Esophagus muscularis mucosa (tissue), 4 donors: Measurements from ENCODE around the gene EIF3F. TPM values are rescaled to one million over a fixed set of nuclear protein-coding genes. Genes with fewer than 3 reads are reported as not detected.

Source experiments
- DNase-seq: peaks from one replicate; pipeline ENCODE4 v3.0.0-alpha.2; 2017; ENCODE audit errors: extremely low spot score
- H3K27ac ChIP-seq, 4 donors: fragments of 200-600 bp; sonication (generic); replicated peaks in 1 of 4; 1 replicate in 3 of 4; 2 replicates in 1 of 4; pipeline ENCODE4 v1.5.1; 2016 to 2019; ENCODE audit warnings: mild to moderate bottlenecking in 1 of 4
- H3K27me3 ChIP-seq, 4 donors: fragments of 200-600 bp; sonication (generic); one replicate each; pipeline versions ENCODE4 v1.5.1 to v1.6.0; 2016 to 2019
- H3K36me3 ChIP-seq, 4 donors: fragments of 200-600 bp; sonication (generic); one replicate each; pipeline ENCODE4 v1.5.1; 2016 to 2019
- H3K4me1 ChIP-seq, 4 donors: fragments of 200-600 bp; sonication (generic); one replicate each; pipeline ENCODE4 v1.5.1; 2016 to 2019
- H3K4me3 ChIP-seq, 4 donors: fragments of 200-600 bp; sonication (generic); 1 replicate in 2 of 4; 2 replicates in 2 of 4; pipeline ENCODE4 v1.5.1; 2016 to 2019; ENCODE audit warnings: mild to moderate bottlenecking in 4 of 4, moderate library complexity in 1 of 4
- H3K9me3 ChIP-seq, 4 donors: fragments of 200-600 bp; sonication (generic); 1 replicate in 3 of 4; 2 replicates in 1 of 4; pipeline ENCODE4 v1.5.1; 2016 to 2019
- EP300 ChIP-seq: sonication (generic); formaldehyde crosslinking; IDR thresholded peaks from one replicate; pipeline ENCODE4 v1.6.1; 2017; ENCODE audit warnings: antibody characterized with exemption
- POLR2A ChIP-seq: fragments of 450-650 bp; IDR thresholded peaks from one replicate; pipeline ENCODE4 v1.6.1; 2017; ENCODE audit warnings: antibody characterized with exemption, moderate library complexity, mild to moderate bottlenecking, low read depth
- POLR2AphosphoS5 ChIP-seq, 2 donors: sonication (generic); formaldehyde crosslinking; IDR thresholded peaks; one replicate each; pipeline ENCODE4 v1.6.1; 2017; ENCODE audit warnings: antibody characterized with exemption in 2 of 2
- WGBS: methylation state at CpG from one replicate; pipeline ENCODE4 v1.1.5; 2018; 5-methylcytosine and 5-hydroxymethylcytosine counted together
- intact Hi-C: fragments of 100-400 bp; cut with DNase I; formaldehyde crosslinking; loops from one replicate; pipeline ENCODE4 v1.15.1; 2023
- total RNA-seq, 4 donors: library from RNA; depleted of rRNA; stranded (reverse); fragments of >200 nt; gene quantifications; one replicate each; pipeline versions ENCODE4 v1.1.0 to v1.2.1, GENCODE V29; 2016
- TF ChIP-seq, protein P1 (sequence below), 3 experiments: fragments of 200-600 bp in 2 of 3; fragments of 450-650 bp in 1 of 3; sonication (generic) in 2 of 3; IDR thresholded peaks; one replicate each; pipeline ENCODE4 v1.5.1; 2017 to 2019; ENCODE audit warnings: antibody characterized with exemption in 3 of 3, mild to moderate bottlenecking in 2 of 3, moderate library complexity in 1 of 3

Gene EIF3F
- total RNA-seq, 4 donors from 2014 or later, result 181 to 447 (median 313) TPM

DNA sequence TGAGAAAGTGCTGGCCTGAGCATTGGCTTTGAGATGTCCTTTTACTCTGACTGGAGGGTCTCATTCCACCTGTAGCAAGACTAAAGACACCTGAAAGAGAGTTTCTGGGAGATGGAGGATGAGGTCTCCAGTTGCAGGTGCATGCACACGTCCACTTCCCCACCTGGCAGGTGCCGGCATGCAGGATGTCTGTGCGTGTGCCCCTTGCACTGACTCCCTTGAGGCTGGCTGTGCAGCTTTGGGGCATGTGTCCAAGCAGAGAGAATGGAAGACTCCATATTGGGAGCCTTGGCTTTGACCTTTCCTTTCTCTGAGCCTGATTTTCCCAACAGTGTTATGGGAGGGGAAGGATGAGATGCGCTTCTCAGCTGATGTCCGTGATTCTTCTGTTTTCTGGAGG, 49.8 kb downstream of the EIF3F start:
- H3K36me3 ChIP-seq, result no peaks in the 10 kb centered on the region
- H3K4me1 ChIP-seq, result peaks cover 9 to 30% (median 13%) of the 10 kb centered on the region in 4 donors
- DNase-seq, result no peak
- TF ChIP-seq POLR2AphosphoS5 (IDR thresholded peaks at IDR 0.05), result no peak
- no peak for TF ChIP-seq POLR2A
- TF ChIP-seq EP300, result no peak
- TF ChIP-seq, protein P1, sequence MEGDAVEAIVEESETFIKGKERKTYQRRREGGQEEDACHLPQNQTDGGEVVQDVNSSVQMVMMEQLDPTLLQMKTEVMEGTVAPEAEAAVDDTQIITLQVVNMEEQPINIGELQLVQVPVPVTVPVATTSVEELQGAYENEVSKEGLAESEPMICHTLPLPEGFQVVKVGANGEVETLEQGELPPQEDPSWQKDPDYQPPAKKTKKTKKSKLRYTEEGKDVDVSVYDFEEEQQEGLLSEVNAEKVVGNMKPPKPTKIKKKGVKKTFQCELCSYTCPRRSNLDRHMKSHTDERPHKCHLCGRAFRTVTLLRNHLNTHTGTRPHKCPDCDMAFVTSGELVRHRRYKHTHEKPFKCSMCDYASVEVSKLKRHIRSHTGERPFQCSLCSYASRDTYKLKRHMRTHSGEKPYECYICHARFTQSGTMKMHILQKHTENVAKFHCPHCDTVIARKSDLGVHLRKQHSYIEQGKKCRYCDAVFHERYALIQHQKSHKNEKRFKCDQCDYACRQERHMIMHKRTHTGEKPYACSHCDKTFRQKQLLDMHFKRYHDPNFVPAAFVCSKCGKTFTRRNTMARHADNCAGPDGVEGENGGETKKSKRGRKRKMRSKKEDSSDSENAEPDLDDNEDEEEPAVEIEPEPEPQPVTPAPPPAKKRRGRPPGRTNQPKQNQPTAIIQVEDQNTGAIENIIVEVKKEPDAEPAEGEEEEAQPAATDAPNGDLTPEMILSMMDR (IDR thresholded peaks at IDR 0.05), result no peak
- no peaks in the 10 kb centered on the region for H3K9me3 ChIP-seq
- H3K4me3 ChIP-seq, result no peak overlapping the region
- no peak overlapping the region for H3K27ac ChIP-seq
- intact Hi-C loops, result no loop called here
- 94% methylated on average over 5 of the region's 5 CpGs for WGBS
- H3K27me3 ChIP-seq, result peaks cover 0 to 4% (median 0%) of the 10 kb centered on the region in 4 donors

GRCh38 chr11:8038393-8038792, 51.3 kb downstream of the EIF3F start:
- Histone ChIP-seq H3K4me3 (no peak overlapping the region), H3K27me3 (no peaks in the 10 kb centered on the region), H3K9me3 (no peaks in the 10 kb centered on the region), H3K27ac (no peak overlapping the region), H3K36me3 (no peaks in the 10 kb centered on the region), H3K4me1 (peaks cover 2 to 21% (median 4%) of the 10 kb centered on the region in 4 donors)
- WGBS, result 76% methylated on average over 5 of the region's 8 CpGs
- no peak for DNase-seq
- TF ChIP-seq POLR2AphosphoS5 (IDR thresholded peaks at IDR 0.05) (no peak), POLR2A (no peak), EP300 (no peak)
- TF ChIP-seq, protein P1 (IDR thresholded peaks at IDR 0.05), result no peak
- intact Hi-C loops, result no loop called here

GRCh38 chr11:8038811-8039529, 51.8 kb downstream of the EIF3F start:
- Histone ChIP-seq H3K36me3 (no peaks in the 10 kb centered on the region), H3K4me3 (no peak overlapping the region), H3K9me3 (no peaks in the 10 kb centered on the region), H3K27me3 (no peaks in the 10 kb centered on the region), H3K4me1 (peaks cover 0 to 16% (median 0%) of the 10 kb centered on the region in 4 donors), H3K27ac (no peak overlapping the region)
- intact Hi-C loops, result no loop called here
- WGBS, result 93% methylated on average over 6 of the region's 12 CpGs
- DNase-seq, result no peak
- TF ChIP-seq POLR2AphosphoS5 (IDR thresholded peaks at IDR 0.05) (no peak), POLR2A (no peak), EP300 (no peak)
- TF ChIP-seq, protein P1 (IDR thresholded peaks at IDR 0.05), result no peak

DNA sequence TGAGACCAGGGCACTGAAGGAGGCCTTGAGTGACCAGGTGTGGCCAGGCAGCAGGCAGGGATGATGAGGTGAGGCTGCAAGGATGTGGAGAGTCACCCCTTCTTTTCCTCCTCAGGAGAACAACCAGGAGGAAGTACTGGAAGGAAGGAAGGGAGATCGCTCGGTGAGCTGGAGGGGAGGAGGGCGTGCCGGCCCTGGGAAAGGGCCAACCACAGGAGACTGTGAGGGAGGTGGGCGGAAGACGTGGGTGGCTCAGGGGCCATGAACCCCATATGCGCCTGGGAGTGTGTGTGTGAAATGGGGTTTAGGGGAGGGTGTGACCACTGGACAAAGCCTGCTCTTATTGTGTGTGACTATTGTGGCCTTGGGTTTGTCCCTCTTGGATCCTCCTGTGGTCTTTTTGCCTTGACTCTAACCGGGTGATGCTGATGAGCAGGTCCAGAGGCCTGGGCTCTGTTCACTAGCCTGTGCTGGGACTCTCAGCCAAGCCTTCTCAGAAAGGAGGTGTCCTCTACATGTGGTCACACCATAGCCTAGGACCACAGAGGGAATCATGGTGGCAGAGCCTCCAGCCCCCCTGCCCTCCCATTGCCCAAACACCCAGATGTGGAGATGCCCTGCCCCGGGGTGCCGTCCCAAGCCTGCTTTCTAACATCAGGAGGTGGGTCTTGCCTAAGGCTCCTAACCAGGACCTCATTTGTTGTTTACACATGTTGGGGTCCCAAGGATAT, 52.6 kb downstream of the EIF3F start:
- H3K27me3 ChIP-seq, result no peaks in the 10 kb centered on the region
- WGBS, result 85% methylated on average over 8 of the region's 10 CpGs
- intact Hi-C loops, result no loop called here
- H3K9me3 ChIP-seq, result no peaks in the 10 kb centered on the region
- H3K27ac ChIP-seq, result no peak overlapping the region
- no peaks in the 10 kb centered on the region for H3K36me3 ChIP-seq
- peaks cover 0 to 8% (median 0%) of the 10 kb centered on the region in 4 donors for H3K4me1 ChIP-seq
- DNase-seq, result no peak
- no peak for TF ChIP-seq EP300
- TF ChIP-seq POLR2A, result no peak
- TF ChIP-seq, protein P1 (IDR thresholded peaks at IDR 0.05), result no peak
- TF ChIP-seq POLR2AphosphoS5 (IDR thresholded peaks at IDR 0.05), result no peak
- no peak overlapping the region for H3K4me3 ChIP-seq
